Esophagus muscularis mucosa (tissue), 4 donors: ENCODE results near the gene ZNF546. TPM values are rescaled to one million over a fixed set of nuclear protein-coding genes. Genes with fewer than 3 reads are reported as not detected.
A peak's percentile ranks its signal among the peaks of the same experiment; 100 is the strongest.

Experiments used
- DNase-seq: peaks from one replicate; pipeline ENCODE4 v3.0.0-alpha.2; 2017; ENCODE audit errors: extremely low spot score
- H3K27ac ChIP-seq, 4 donors: fragments of 200-600 bp; sonication (generic); replicated peaks in 1 of 4; 1 replicate in 3 of 4; 2 replicates in 1 of 4; pipeline ENCODE4 v1.5.1; 2016 to 2019; ENCODE audit warnings: mild to moderate bottlenecking in 1 of 4
- H3K27me3 ChIP-seq, 4 donors: fragments of 200-600 bp; sonication (generic); one replicate each; pipeline versions ENCODE4 v1.5.1 to v1.6.0; 2016 to 2019
- H3K36me3 ChIP-seq, 4 donors: fragments of 200-600 bp; sonication (generic); one replicate each; pipeline ENCODE4 v1.5.1; 2016 to 2019
- H3K4me1 ChIP-seq, 4 donors: fragments of 200-600 bp; sonication (generic); one replicate each; pipeline ENCODE4 v1.5.1; 2016 to 2019
- H3K4me3 ChIP-seq, 4 donors: fragments of 200-600 bp; sonication (generic); 1 replicate in 2 of 4; 2 replicates in 2 of 4; pipeline ENCODE4 v1.5.1; 2016 to 2019; ENCODE audit warnings: mild to moderate bottlenecking in 4 of 4, moderate library complexity in 1 of 4
- H3K9me3 ChIP-seq, 4 donors: fragments of 200-600 bp; sonication (generic); 1 replicate in 3 of 4; 2 replicates in 1 of 4; pipeline ENCODE4 v1.5.1; 2016 to 2019
- CTCF ChIP-seq, 3 experiments: fragments of 200-600 bp in 2 of 3; fragments of 450-650 bp in 1 of 3; sonication (generic) in 2 of 3; IDR thresholded peaks; one replicate each; pipeline ENCODE4 v1.5.1; 2017 to 2019; ENCODE audit warnings: antibody characterized with exemption in 3 of 3, mild to moderate bottlenecking in 2 of 3, moderate library complexity in 1 of 3
- EP300 ChIP-seq: sonication (generic); formaldehyde crosslinking; IDR thresholded peaks from one replicate; pipeline ENCODE4 v1.6.1; 2017; ENCODE audit warnings: antibody characterized with exemption
- POLR2A ChIP-seq: fragments of 450-650 bp; IDR thresholded peaks from one replicate; pipeline ENCODE4 v1.6.1; 2017; ENCODE audit warnings: antibody characterized with exemption, moderate library complexity, mild to moderate bottlenecking, low read depth
- POLR2AphosphoS5 ChIP-seq, 2 donors: sonication (generic); formaldehyde crosslinking; IDR thresholded peaks; one replicate each; pipeline ENCODE4 v1.6.1; 2017; ENCODE audit warnings: antibody characterized with exemption in 2 of 2
- WGBS: methylation state at CpG from one replicate; pipeline ENCODE4 v1.1.5; 2018; 5-methylcytosine and 5-hydroxymethylcytosine counted together
- intact Hi-C: fragments of 100-400 bp; cut with DNase I; formaldehyde crosslinking; loops from one replicate; pipeline ENCODE4 v1.15.1; 2023
- total RNA-seq, 4 donors: library from RNA; depleted of rRNA; stranded (reverse); fragments of >200 nt; gene quantifications; one replicate each; pipeline versions ENCODE4 v1.1.0 to v1.2.1, GENCODE V29; 2016

Gene ZNF546
- total RNA-seq, 4 donors from 2014 or later = 3.6 to 8.5 (median 5.5) TPM

DNA sequence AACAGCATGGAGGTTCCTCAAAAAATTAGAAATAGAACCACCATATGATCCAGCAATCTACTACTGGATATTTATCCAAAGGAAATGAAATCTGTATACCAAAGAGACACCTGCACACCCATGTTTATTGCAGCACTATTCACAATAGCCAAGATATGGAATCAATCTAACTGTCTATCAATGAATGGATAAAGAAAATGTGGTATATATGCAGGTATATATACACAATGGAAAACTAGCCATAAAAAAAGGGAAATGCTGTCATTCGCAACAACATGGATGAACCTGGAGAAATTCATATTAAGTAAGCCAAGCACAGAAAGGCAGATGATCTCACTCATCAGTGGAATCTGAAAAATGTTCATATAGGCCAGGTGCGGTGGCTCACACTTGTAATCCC lies 56.6 kb downstream of the ZNF546 start:
- intact Hi-C loops = no loop called here
- Histone ChIP-seq H3K4me3 (no peak overlapping the region), H3K4me1 (peaks cover 13 to 23% (median 20%) of the 10 kb centered on the region in 4 donors), H3K9me3 (peaks cover 0 to 7% (median 2%) of the 10 kb centered on the region in 4 donors), H3K27me3 (no peaks in the 10 kb centered on the region), H3K36me3 (peaks cover 6 to 18% (median 11%) of the 10 kb centered on the region in 4 donors), H3K27ac (no peak overlapping the region)
- no peak for DNase-seq
- TF ChIP-seq CTCF (IDR thresholded peaks at IDR 0.05) = no peak
- no peak for TF ChIP-seq EP300
- no peak for TF ChIP-seq POLR2AphosphoS5 (IDR thresholded peaks at IDR 0.05)
- no peak for TF ChIP-seq POLR2A
- WGBS = 96% methylated on average over 2 of the region's 2 CpGs

- H3K36me3 ChIP-seq = peaks cover 0 to 10% (median 5%) of the 10 kb centered on the region in 4 donors
- H3K27ac ChIP-seq = peak overlapping the region; percentile 77 to 79 (median 78)
- H3K9me3 ChIP-seq = peaks cover 0 to 12% (median 7%) of the 10 kb centered on the region in 4 donors
- H3K4me3 ChIP-seq = peak overlapping the region; percentile 63 to 85 (median 75)
- intact Hi-C loops = no loop called here
- H3K27me3 ChIP-seq = no peaks in the 10 kb centered on the region
- DNase-seq = no peak
- 62% methylated on average over 9 of the region's 9 CpGs for WGBS
- peaks cover 13 to 23% (median 20%) of the 10 kb centered on the region in 4 donors for H3K4me1 ChIP-seq
- TF ChIP-seq POLR2A (no peak), EP300 (no peak), POLR2AphosphoS5 (IDR thresholded peaks at IDR 0.05) (no peak), CTCF (IDR thresholded peaks at IDR 0.05) (no peak)
Observed at GRCh38 chr19:40054632-40055031, 57.8 kb downstream of the ZNF546 start.

DNA sequence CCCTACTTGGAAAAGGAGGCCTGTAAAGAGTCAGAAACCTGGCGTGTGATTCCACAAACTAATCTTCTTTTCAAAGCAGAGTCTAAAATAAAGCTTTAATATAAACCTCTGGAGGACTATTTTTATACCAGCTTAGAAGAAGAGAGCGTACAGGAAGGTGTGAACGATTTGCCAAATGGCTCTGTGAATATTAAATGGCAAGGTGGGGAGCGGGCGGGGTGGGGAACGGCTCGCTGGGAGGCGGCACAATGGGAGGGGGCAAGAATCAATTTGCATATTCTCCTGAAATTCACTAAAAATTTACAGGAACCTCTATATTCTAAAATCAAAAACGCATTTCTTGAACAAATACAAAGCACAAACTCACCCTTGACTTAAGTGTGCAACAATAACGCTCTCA lies 58.2 kb downstream of the ZNF546 start:
- TF ChIP-seq POLR2AphosphoS5 (IDR thresholded peaks at IDR 0.05) (no peak), EP300 (no peak), CTCF (IDR thresholded peaks at IDR 0.05) (no peak), POLR2A (no peak)
- Histone ChIP-seq H3K4me3 (peak overlapping the region; percentile 63 to 85 (median 75)), H3K27ac (peak overlapping the region; percentile 77 to 79 (median 78)), H3K4me1 (peaks cover 13 to 23% (median 20%) of the 10 kb centered on the region in 4 donors), H3K9me3 (peaks cover 0 to 14% (median 11%) of the 10 kb centered on the region in 4 donors), H3K27me3 (no peaks in the 10 kb centered on the region), H3K36me3 (peaks cover 0 to 7% (median 3%) of the 10 kb centered on the region in 4 donors)
- WGBS = 29% methylated on average over 10 of the region's 10 CpGs
- intact Hi-C loops = no loop called here
- DNase-seq = no peak

- TF ChIP-seq POLR2A (no peak), CTCF (IDR thresholded peaks at IDR 0.05) (peak in 1 of 3 experiments; percentile 4), POLR2AphosphoS5 (IDR thresholded peaks at IDR 0.05) (peak; percentile 49 to 66)
- under 1% methylated on average over 35 of the region's 41 CpGs for WGBS
- Histone ChIP-seq H3K9me3 (peaks cover 0 to 12% (median 9%) of the 10 kb centered on the region in 4 donors), H3K36me3 (no peaks in the 10 kb centered on the region), H3K4me3 (peak within 1 kb of the TSS; percentile 63 to 85 (median 75)), H3K4me1 (peaks cover 13 to 23% (median 20%) of the 10 kb centered on the region in 4 donors), H3K27ac (peak within 1 kb of the TSS; percentile 77 to 79 (median 78)), H3K27me3 (no peaks in the 10 kb centered on the region)
- intact Hi-C loops = no loop called here
- DNase-seq = peak; percentile 92
Observed at GRCh38 chr19:40055832-40056504, 59.1 kb downstream of the ZNF546 start, which contains the start of gene ZNF780B. TSS of gene ZNF780B (minus strand) at chr19:40056231. CDS start at chr19:40050332, 5,899 bp downstream.
